ENCODE results near the gene CIC.

The CIC gene

DNA sequence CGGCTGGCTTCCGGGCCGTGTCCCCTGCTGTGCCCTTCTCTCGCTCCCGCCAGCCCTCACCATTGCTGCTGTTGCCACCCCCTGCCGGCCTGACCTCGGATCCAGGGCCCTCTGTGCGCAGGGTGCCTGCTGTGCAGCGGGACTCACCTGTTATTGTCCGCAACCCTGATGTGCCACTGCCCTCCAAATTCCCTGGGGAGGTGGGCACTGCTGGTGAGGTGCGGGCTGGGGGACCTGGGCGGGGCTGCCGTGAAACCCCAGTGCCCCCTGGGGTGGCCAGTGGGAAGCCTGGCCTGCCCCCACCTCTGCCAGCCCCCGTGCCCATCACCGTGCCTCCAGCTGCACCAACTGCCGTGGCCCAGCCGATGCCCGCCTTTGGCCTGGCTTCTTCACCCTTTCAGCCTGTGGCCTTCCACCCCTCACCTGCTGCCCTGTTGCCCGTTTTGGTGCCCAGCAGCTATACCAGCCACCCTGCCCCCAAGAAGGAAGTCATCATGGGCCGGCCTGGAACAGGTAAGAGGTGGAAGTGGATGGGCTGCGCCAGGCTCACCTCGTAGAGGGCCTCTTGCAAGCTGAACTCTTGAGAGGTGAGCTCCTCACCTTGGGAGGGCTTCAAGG lies 5.1 kb downstream of the CIC start:
- FAIRE-seq (no peak), DNase-seq (ENCODE audit: insufficient read length, low spot score) (no peak)

DNA sequence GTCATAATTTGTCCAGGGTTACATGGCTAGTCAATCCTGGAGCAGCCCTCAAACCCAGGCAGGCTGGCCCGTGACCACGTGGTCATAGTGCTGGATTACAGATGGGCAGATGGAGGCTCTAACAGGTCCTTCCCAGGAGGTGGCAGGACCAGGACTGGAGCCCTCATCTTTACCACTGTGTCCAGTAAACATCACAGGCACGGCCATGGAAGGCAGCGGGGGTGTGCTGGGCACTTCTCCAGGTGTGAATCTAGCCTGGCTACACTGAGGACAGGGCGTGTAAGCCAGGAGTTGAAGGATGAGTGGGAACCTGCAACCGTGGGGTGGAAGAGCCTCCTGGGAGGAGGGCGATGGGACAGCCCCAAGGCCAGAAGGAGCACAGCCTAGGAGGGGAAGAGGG lies 6.1 kb downstream of the CIC start:
- no peak for DNase-seq (ENCODE audit: insufficient read length, low spot score)
- FAIRE-seq, result peak; percentile 16

DNA sequence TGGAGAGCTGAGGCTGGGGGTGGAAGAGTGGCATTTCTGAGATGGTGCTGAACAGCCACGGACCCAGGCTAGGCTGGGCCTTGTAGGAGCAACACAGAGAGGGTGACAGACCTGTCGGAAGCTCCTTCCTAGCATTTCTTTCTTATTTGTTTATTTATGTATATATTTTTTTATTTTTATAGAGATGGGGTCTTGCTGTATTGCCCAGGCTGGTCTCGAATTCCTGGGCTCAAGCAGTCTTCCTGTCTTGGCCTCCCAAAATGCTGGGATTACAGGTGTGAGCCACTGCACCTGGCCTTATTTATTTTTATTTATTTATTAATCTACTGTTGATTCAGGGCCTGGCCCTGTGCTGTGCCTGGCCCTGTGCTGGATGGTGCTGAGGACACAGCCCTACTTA lies 6.5 kb downstream of the CIC start:
- FAIRE-seq, result no peak
- no peak for DNase-seq (ENCODE audit: insufficient read length, low spot score)

DNA sequence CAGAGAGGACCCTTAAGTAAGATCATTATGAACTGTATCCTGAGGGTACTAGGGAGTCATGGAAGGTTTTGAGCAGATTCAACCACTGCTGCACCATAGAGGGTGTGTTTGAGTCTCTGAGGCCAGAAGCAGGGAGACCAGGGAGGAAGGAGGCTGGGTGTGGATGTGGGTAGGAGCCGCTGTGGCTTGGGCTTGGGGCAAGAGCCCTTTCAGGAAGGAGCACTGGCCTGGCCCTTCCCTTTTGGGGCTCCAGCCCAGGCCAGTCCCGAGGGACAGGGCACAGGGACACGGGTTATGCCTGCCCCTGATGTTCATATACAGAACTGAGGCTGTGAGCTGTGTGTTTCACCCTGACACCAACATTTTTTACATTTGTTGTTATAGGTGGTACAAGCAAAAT lies 7.2 kb downstream of the CIC start:
- FAIRE-seq, result no peak
- DNase-seq (ENCODE audit: insufficient read length, low spot score), result no peak

DNA sequence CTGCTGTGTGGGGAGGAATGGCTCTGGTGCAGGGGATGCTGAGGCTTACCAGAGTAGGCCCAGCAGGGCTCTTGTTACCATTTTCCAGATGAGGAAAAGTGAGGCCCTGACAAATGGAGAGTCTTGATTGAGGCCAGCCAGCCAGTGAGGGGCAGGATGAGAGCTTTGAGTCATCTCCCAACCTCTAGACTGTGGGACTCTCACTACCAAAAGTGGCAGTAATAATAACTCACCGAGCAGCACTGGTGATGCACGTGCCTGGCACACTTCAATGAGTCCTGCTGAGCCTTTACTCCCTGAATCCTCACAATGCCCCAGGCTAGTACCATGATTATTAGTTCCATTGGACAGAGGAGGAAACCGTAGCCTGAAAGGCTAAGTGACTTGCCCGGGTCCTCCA lies 7.8 kb downstream of the CIC start:
- no peak for DNase-seq (ENCODE audit: insufficient read length, low spot score)
- FAIRE-seq, result no peak

DNA sequence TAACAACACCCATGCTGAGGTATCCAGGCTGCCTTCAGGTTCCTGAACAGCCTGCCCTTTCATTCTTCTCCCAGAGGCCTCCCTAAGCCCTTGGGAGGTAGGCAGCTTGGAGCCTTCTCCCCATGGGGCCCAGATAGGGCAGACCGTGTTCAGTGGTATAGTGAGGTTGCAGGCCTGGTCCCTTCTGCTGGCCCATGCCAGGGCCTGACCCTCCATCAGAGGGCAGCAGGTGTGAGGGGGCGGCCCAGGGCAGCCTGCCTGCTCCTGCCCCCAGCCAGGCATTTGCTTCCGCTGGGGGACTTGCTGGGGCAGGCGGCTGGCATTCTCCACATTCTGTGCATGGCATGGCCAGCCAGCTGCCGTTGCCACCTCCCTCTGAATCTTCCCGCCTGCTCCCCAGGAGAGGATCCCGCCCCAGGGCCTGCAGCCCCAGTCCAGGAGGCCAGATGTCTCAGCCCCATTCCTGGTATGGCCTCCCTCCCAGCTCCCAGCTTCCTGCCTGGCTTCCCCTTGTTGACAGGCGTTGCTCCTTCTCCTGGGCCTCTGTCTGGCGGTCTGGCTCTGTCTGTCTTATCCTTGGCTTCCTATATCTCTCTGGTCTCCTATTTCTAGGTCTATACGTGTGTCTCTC lies 8.9 kb downstream of the CIC start:
- peak; percentile 36 for FAIRE-seq
- no peak for DNase-seq (ENCODE audit: insufficient read length, low spot score)

DNA sequence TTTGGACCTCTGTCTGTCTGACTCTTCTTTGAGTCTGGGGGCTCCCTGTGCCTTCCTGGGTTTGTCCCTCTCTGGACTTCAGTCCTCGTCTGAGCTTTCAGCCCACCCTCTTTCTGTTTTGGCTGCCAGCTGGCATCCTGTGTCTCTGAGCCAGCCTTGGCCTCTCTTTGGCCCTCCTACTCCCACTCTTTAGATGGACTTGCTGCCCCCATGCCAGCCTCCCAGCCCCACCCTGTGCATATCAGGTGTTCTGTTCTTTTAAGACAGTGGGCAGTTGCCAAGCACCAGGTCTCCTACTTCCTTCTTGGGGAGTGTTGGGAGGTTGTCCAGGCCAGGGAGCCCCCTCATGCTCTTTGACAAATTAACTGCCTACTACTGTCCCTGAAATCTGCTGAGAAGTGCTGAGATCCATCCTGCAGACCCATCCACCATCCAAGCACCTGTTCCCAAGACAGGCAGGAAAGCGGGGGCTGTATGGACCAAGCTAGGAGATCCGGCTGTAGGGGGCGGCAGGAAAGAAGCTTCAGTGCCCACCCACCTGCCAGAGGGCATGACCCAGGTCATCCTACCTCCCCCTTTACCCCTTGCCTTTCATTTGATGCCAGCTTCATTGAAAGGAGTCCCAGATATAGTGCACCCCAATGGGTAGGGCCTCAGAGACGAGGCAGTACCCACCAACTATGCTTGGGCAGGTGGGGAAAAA lies 9.6 kb downstream of the CIC start:
- FAIRE-seq, result no peak

DNA sequence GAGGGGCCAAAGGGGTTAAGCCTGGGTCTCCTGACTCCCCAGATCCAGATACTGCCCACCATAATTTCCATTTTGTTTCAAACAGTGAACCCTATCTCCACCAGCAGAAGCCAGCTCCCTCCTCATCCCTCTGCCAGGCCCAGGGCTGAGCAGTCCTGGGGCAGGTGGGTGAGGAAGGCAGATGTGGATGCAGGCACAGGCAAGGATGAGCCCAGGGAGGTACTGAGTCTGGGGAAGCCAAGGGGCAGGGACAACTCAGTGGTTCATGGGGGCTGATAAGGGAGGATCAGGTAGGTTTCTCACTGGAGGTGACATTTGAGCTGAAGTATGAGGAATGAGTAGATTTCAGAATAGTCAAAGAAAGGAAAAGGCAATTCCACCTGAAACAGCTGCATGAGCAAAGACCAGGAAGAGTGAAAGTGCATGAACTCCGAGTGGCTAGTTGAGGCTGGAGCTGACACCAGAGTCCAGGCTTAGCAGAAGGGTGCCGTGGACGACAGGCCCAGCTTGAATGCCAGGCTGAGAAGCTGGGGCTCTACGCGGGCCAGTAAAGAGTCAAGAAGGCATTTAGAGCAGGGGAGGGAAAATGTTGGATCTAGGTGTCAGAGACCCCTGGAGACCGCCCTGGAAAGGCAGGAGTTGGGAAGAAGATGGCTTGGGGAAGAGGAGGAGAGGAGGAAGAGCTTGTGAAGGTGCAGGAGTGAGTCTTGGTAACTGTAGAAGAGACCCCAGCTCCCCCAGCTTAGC lies 10.3 kb downstream of the CIC start:
- FAIRE-seq, result peak; percentile 42
- no peak for DNase-seq (ENCODE audit: insufficient read length, low spot score)

More for the DNA sequence above, 9.6 kb downstream of the CIC start:
- DNase-seq (ENCODE audit: insufficient read length, low spot score), result no peak

DNA sequence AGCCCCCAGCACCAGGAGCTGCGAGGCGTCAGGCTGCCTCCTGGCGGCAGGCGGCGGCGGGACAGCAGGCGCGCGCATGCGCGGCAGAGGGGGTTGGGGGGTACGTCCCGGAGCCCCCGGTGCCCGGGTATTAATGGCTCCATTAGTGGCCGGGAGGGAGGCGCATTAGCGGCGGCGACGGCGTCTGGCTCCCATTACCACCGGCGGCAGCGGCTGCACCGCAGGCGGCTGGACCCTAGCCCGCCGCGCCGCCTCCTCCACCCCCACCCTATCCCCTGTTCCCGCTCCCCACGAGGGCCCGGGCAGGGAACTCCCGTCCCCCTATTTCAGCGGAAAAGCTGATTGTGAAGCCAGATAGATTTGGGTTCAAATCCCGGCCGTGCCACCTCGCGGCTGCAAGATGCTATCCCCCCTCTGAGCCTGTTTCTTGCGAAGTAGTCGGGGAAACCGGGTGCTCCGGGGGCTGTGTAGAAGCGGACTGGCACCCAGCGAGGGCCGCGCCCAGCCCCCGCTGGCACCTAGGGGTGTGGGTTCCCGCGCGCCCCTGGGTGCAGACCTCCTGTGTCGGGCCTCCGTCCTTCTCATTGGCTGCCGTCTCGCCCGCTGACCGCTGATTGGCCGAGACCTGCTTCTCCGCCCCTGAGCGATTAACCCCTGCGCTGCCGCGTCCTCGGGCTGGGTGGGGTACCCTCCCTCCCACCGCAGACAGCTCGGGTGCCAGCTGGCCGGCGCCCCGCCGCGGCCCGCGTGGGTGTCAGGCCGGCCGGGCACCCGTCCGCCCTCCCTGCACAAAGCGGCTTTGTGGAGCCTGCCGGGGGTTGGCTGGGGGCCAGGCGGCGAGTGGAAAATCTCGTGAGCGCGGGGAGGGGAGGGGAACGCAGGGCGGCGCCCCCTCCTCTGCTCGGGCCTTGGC lies 11.1 kb downstream of the CIC start:
- DNase-seq (ENCODE audit: insufficient read length, low spot score) (peak; percentile 96), FAIRE-seq (peak; percentile 95)

DNA sequence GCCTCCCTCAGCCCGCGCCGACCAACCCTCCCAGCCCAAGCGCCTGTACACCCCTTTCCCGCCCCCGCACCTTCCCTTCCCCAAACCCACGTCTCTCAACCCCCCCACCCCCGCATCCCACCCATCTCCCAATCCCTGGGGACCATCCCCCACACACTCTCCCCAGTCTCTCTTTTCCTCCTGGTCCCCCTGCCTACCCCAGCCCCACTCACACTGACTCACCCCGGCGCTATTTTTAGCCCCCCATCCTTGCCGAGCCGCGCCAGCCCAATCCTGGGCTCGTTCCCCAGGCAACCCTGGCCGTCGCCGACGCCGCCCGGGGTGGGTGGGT lies 11.7 kb downstream of the CIC start:
- DNase-seq (ENCODE audit: insufficient read length, low spot score) (no peak), FAIRE-seq (no peak)

DNA sequence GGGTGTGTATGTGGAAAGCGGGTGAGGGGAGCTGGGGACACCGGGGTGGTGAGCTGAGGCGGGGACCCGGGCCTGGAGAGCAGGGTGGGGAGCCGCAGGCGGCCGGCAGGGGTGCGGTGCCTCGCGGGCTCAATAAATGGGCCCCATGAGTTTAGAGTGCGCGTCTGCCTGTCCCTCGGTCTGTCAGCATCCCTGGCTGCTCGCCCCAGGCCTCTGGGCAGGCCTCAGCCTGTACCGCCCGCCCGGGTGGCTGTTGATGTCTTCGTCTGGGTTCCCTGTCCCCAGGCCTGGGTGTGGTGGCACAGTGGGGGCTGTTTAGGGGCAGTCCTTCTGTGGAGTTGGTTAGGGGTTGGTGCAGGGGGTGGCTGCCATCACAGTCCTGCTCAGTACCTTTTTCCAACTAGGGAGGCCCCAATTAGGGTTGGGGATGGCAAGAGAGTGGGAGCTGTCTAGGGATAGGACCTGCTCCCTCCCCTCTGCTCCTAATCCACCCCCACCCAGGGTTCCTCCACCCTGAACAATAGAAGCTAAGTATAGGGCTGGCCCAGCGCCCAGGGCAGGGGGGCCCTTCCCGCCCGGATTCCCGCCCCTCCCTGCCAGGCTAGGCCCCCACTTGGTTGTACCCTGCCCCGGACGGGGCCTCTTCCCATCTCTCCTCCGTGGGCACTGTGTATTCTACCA lies 12.2 kb downstream of the CIC start:
- DNase-seq (ENCODE audit: insufficient read length, low spot score), result no peak
- FAIRE-seq, result no peak

DNA sequence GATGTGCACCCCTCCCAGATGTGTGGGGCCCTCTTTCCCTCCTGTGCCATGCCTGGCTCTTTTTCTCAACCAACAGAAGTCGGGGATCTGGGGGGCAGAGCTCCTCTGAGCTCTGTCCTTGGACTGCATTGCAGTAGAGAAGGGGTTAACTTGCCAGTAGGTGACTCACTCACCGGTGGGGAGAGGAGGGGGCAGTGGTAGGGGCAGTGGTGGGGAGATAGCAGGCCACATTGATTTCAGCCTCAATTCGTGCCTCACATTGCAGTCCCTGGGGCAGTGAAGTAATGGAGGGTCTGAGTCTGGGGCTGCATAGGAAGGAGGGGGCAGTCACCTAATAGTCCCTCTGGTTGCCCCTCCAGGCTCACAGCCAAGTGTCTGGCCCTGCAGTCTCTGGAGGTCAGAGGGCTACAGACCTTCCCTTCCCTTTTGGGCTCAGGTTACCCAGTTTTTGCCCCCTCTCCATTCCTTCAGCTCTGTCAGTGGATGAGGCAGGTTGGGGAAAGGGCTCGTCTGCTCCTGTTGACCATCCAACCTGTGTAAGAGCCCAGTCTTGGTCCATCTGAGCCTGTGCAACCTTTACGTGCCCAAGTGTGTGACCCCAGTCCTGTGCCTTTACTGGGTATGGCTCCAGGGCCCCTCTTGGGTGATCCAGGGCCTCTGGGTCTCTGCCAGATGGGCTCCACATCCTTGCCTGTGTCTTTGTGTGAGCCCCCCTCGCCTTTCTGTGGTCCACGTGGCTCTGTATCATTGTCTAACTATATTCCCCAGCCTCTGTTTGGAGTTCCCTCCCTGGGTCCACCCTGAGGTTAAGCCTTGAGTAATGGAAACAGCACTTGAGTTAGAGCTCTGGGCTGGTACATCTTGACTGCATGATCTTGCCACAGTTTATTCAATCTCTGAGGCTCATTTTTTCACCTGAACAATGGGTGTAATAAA lies 13.0 kb downstream of the CIC start:
- no peak for DNase-seq (ENCODE audit: insufficient read length, low spot score)
- FAIRE-seq, result peak; percentile 71

DNA sequence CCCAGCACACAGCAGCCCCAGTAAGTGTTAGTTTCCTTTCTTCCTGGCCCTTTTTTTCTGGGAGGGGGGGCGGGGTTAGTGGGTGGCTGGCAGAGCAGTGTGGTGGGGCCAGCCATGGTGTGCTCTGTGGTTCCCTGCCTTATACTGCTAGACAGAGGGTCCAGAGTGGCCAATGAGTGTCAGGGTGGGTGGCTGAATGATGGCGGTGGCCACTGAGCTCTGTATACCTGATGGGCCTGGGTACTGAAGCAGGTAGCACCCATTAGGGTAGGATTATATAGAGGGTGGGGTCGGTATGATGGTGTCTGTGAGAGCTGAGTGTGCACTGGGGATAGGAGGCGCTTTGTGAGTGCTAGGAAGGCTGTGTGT lies 13.8 kb downstream of the CIC start:
- FAIRE-seq, result no peak
- DNase-seq (ENCODE audit: insufficient read length, low spot score), result no peak

DNA sequence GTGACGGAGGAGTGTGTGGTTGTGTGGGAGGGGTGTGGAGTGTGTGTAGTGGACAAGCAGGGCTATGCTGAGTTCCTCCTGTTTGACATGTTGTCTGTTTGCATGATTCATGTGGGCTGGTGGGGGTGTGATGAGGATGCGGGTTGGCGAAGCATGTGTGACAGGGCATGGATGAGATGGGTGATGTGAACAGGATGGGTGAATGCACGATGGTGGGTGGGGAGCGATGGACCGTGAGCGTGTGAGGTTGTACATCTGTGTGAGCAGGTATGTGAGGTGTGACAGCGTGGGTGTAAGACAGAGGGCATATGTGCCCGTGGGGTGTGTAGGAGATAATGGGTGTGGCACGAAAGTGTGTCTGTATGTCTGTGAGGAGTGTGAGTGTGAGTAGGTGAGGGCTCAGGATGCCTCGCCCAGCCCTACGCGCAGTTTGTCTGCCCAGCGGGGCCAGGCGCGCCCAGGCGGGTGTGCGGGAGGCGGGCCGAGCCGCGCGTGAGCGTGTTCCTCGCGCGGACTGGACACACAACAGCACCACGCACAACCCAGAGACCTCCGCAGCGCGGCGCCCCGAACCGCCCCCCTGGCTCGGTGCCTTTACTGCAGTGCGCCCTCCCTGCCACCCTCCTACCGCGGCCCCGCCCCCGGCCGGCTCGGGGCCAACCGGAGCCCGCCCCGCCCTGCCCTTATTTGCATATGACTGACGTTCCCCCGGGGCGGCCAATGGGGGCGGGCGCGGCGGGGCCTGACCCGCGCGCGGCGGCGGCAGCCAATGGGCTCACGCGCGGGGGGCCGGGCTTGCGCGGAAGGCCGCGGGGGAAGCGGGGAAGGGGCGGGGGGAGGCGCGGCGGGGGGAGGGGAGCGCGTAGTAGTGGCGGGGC lies 14.4 kb downstream of the CIC start:
- peak; percentile 97 for FAIRE-seq
- DNase-seq (ENCODE audit: insufficient read length, low spot score), result peak; percentile 90

DNA sequence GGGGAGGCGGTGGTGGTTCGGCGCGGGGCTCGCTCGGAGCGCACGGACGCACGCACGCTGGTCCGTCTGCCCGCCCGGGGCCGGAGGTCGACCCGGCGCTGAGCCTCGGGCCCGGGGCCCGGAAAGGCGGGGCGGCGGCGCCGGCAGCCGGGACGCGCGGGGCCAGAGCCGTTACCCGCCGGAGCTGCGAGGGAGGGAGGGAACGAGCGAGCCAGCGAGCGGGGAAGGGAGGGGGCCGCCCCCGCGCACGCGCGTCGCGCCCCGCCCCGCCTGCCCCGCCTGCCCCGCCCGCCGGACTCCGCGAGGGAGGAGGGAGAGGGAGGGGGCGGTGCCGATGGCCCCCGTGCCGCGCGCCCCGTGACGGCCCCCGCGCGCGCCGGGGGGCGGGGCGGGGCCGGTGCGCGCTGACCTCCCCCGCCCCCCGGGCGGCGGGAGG lies 15.0 kb downstream of the CIC start:
- no peak for DNase-seq (ENCODE audit: insufficient read length, low spot score)
- FAIRE-seq, result peak; percentile 68

DNA sequence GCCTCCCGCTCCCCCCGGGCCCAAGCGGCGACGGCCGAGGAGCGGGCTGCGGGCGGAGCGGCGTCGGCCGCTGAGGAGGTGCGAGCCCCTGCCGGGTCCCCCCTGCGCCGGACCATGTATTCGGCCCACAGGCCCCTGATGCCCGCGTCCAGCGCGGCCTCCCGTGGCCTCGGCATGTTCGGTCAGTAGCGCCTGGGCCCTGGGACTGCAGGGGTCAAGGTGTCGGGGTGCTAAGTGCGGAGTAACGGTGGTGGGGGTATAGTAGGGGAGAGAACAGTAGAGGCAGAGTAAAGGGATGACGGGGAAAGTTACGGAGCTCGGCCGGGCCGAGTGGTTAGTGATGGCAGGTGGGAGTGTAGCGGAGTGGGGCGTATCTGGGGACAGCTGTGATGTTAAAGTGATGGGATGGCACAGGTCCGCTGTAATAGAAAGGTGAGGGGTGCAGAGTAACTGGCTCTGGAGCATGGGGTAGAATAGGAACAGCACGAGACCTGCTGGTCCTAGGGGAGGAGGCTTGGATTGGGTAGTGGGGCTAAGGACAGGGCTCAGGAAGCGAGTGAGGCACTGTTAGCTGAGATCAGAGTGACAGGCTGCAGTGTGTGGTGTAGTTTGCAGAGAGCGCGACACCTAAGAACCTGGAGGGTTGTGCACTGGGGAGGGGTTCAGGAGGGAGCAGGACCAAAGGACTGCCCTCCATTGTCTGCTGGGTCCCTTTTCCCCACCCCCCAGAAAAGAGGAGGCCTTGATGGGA lies 15.7 kb downstream of the CIC start:
- DNase-seq (ENCODE audit: insufficient read length, low spot score), result no peak
- peak; percentile 72 for FAIRE-seq

DNA sequence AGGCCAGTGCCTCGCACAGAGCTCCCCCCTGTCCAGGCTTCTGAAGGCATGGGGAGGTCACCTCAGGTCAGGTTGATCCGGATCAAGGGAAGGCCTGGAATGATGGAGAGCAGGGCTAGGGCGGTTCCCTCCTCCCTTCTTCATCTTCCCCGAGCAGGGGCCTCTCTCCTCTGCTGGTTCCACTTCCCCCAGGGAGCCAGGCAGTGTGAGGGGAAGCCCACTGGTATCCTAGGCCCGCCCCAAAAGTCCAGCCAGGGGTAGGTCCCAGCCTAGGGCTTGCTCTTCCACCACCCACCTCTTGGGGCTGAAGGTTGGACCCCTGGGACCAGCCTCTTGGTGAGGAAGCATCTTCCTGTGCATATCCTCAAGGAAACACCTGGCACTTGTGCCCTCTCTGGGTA lies 16.5 kb downstream of the CIC start:
- FAIRE-seq, result no peak
- DNase-seq (ENCODE audit: insufficient read length, low spot score), result no peak
